HL-60/S4 treated with phorbol 12-myristate 13-acetate at 8.2 ng/mL for 4 days and 3 days (cell line): ENCODE measurements around the gene CACNA1B.
"Not testable (repeated sequence)": the region's sequence is repeated elsewhere in the genome, so short reads cannot be mapped to it uniquely, and the experiment has no call there.

Experiments used
- in situ Hi-C: fragments of 300-500 bp; cut with MboI; formaldehyde crosslinking; loops from 2 replicates; pipeline ENCODE4 v1.15.0; 2022; ENCODE audit warnings: low sequenced_read_pairs

Gene CACNA1B

GRCh38 chr9:138111607-138112006, 234.0 kb downstream of the CACNA1B start:
- in situ Hi-C loops: no loop called here

DNA sequence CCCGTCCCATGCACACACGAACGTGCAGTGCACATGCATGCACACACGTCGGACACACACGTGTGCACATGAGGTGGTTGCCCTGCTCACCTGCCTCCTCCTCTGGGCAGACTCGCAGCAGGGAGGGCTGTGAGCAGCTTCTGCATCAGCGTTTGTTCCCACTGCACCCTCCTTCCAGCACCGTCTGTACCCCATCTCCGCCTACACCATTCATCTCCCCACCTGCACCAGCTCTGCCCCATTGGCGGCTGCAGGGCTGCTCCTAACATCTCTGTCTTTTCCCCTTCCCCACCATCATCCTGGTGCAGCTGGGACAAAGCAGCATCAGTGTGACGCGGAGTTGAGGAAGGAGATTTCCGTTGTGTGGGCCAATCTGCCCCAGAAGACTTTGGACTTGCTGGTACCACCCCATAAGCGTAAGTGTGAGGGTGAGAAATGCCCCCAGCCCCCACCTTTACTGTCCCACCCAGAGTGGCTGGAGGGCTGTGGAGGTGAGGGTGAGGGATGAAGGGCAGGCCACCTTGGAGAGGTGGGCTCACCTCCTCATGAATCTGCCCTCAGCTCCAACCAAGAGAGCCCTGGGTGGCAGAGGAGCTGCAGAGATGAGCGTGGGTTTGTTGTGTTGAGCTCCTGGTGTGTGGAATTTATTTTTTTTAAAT, 234.6 kb downstream of the CACNA1B start:
- in situ Hi-C loops: no loop called here

DNA sequence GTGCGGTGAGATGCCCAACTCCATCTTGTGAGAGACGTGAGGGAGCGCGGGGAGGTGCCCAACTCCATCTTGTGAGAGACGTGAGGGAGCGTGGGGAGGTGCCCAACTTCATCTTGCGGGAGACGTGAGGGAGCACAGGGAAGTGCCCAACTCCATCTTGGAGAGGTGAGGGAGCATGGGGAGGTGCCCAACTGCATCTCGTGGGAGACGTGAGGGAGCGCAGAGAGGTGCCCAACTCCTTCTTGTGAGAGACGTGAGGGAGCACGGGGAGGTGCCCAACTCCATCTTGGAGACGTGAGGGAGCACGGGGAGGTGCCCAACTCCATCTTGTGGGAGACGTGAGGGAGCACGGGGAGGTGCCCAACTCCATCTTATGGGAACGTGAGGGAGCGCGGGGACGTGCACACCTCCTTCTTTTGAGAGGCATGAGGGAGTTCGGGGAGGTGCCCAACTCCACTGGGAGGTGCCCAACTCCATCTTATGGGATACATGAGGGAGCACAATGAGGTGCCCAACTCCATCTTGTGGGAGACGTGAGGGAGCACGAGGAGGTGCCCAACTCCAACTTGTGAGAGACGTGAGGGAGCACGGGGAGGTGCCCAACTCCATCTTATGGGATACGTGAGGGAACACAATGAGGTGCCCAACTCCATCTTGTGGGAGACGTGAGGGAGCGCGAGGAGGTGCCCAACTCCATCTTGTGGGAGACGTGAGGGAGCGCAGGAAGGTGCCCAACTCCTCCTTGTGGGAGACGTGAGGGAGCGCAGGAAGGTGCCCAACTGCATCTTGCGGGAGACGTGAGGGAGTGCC, 235.4 kb downstream of the CACNA1B start:
- in situ Hi-C loops: no loop called here

DNA sequence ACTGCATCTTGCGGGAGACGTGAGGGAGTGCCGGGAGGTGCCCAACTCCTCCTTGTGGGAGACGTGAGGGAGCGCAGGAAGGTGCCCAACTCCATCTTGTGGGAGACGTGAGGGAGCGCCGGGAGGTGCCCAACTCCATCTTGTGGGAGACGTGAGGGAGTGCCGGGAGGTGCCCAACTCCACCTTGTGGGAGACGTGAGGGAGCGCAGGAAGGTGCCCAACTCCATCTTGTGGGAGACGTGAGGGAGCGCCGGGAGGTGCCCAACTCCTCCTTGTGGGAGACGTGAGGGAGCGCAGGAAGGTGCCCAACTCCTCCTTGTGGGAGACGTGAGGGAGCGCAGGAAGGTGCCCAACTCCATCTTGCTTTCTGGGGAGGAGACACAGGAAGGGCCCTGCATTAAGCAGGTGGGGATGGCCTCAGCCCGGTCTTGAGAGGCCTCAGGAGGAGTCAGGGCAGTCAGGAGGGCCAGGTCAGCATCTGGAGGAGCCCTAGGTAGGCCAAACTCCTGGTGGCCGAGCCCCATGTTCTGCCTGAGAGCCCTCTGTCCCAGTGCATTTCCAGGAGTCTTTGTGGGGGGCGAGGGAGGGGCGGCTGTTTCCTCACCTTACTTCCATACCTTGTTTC, 236.2 kb downstream of the CACNA1B start:
- in situ Hi-C loops: not testable (repeated sequence)

DNA sequence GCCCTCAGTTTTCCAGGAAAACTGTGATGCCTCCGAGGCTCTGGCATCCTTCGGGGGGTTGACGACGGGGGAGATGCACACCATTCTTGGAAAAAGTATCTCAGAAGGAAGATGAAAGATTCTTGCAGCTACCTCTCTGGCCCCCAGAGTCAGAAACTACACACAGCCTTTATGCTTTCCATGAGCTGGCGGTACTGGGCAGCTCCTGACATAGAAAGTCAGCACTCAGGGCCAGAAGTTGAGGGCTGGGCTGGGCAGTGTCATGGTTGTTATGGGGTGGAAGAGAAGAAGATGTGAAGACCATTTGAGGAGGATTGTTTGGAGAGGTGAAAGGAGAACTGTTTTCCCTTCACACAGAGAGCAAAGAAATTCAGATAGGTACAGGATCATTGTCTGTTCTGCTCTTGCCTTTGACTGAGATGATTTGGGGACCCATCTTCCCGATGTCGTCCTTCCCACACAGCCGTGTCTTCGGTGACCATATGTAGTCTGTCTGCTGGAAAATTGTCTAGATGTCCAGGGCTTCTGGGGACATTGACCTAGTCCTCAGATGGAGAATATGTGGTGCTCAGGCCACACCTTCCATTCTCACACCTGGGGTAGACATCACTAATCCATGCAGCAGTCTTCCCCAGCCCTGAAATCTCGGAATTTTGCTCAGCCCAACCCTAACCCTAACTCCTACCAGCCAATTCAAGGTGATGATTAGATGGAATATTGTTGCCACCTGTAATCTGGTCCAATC, 237.1 kb downstream of the CACNA1B start:
- in situ Hi-C loops: no loop called here

DNA sequence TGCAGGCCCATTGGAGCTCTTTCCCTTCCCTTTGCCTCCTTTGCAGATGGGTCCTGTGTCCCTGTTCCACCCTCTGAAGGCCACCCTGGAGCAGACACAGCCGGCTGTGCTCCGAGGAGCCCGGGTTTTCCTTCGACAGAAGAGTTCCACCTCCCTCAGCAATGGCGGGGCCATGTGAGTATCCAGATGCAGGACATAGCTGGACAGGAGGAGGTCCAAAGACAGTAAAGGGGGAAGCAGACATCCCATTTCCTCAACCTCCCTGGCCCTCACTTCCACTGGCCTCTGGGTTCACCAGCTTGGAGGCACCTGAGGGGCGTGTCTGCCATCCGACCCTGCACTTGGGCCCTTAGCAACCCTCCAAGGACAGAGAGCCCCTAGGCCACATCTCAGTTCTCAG, 237.9 kb downstream of the CACNA1B start:
- in situ Hi-C loops: no loop called here

- in situ Hi-C loops: no loop called here
Observed at GRCh38 chr9:138116521-138116920, 238.9 kb downstream of the CACNA1B start.

GRCh38 chr9:138117101-138117750, 239.6 kb downstream of the CACNA1B start:
- in situ Hi-C loops: no loop called here

GRCh38 chr9:138117836-138118235, 240.3 kb downstream of the CACNA1B start:
- in situ Hi-C loops: no loop called here

GRCh38 chr9:138118601-138119071, 241.1 kb downstream of the CACNA1B start:
- in situ Hi-C loops: no loop called here

GRCh38 chr9:138119202-138120027, 241.8 kb downstream of the CACNA1B start:
- in situ Hi-C loops: no loop called here

GRCh38 chr9:138120072-138120471, 242.5 kb downstream of the CACNA1B start:
- in situ Hi-C loops: no loop called here

GRCh38 chr9:138120511-138121437, 243.2 kb downstream of the CACNA1B start:
- in situ Hi-C loops: no loop called here

DNA sequence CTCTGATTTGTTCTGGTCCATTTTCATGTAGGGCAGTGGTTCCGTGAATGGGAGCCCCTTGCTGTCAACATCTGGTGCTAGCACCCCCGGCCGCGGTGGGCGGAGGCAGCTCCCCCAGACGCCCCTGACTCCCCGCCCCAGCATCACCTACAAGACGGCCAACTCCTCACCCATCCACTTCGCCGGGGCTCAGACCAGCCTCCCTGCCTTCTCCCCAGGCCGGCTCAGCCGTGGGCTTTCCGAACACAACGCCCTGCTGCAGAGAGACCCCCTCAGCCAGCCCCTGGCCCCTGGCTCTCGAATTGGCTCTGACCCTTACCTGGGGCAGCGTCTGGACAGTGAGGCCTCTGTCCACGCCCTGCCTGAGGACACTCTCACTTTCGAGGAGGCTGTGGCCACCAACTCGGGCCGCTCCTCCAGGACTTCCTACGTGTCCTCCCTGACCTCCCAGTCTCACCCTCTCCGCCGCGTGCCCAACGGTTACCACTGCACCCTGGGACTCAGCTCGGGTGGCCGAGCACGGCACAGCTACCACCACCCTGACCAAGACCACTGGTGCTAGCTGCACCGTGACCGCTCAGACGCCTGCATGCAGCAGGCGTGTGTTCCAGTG, 244.0 kb downstream of the CACNA1B start:
- in situ Hi-C loops: no loop called here

- in situ Hi-C loops: no loop called here
Observed at GRCh38 chr9:138122201-138122600, 244.6 kb downstream of the CACNA1B start.

DNA sequence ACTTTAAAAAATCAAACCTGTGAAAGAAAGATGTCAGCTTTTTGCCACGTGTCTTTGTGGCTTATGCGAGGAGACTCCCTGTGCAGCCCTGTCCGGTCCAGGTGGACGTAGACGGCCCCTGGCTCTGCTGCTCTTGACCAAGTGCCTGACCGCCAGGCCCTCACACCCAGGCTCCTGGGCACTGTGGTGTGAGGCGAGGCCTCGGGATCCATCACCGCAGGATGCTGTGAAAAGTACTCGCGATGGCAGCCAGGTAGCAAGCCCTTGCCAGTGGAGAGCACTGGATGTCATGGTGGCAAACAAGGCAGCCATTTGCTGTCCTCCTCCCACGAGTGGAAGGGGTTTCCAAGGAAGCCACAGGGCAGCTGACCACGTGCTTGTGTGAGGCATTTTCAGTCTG, 245.1 kb downstream of the CACNA1B start:
- in situ Hi-C loops: no loop called here

DNA sequence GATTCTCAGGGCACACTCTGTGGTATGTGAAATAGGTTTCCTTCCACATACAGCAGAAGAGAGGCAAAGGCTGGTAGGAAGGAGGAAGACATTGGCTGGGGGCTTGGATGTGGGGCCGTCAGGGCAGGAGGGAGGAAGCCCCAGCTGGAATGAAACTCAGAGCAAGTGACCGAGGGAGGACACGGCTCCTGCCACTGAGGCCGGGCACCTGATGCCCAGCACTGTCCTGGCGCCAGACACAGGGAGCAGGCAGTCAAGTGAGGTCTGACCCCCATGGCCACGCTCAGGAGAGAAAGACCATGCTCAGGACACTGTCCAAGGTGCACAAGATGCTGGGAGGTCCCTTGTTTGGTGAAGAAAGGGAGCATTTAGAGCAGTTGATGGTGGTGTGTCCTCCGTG, 245.5 kb downstream of the CACNA1B start:
- in situ Hi-C loops: no loop called here
